Pancreas (tissue), 10 donors: Measurements from ENCODE around the gene GPC6. TPM values are rescaled to one million over a fixed set of nuclear protein-coding genes. Genes with fewer than 3 reads are reported as not detected.

Experiments used
- ATAC-seq, 4 donors: fragments of 200-7000 bp; cut with Tn5 transposase; one replicate each; pipeline versions ENCODE4 v1.8.0 to v1.9.1; 2020; ENCODE audit warnings: mild to moderate bottlenecking in 4 of 4, moderate library complexity in 4 of 4
- DNase-seq, 6 donors: peaks; one replicate each; pipeline ENCODE4 v3.0.0-alpha.2; 2020
- FAIRE-seq: peaks from 2 replicates; lab custom pipeline; 2012; peaks lifted over from hg19 to GRCh38; lab: Jason Lieb, UNC
- H3K27ac ChIP-seq, 4 donors: fragments of 200-600 bp; sonication (generic); 1 replicate in 3 of 4; 2 replicates in 1 of 4; pipeline versions ENCODE4 v1.5.0 to v1.8.0; 2020
- H3K27me3 ChIP-seq, 4 donors: fragments of 200-600 bp; one replicate each; pipeline ENCODE4 v1.8.0; 2021
- H3K36me3 ChIP-seq, 3 donors: fragments of 200-600 bp; sonication (generic) in 1 of 3; one replicate each; pipeline versions ENCODE4 v1.5.0 to v1.8.0; 2020 to 2021
- H3K4me1 ChIP-seq, 3 donors: fragments of 200-600 bp; one replicate each; pipeline ENCODE4 v1.8.0; 2021
- H3K4me3 ChIP-seq, 4 donors: fragments of 200-600 bp; sonication (generic) in 2 of 4; one replicate each; pipeline versions ENCODE4 v1.5.0 to v1.8.0; 2020 to 2021
- H3K9me3 ChIP-seq, 4 donors: fragments of 200-600 bp; one replicate each; pipeline ENCODE4 v1.8.0; 2021
- WGBS, 2 donors: extraction: QIAGEN DNeasy Blood & Tissue Kit; methylation state at CpG; one replicate each; pipeline ENCODE4 v1.1.7; 2013; 5-methylcytosine and 5-hydroxymethylcytosine counted together
- intact Hi-C, 3 donors: fragments of 100-400 bp; cut with DNase I; formaldehyde crosslinking; loops; one replicate each; pipeline versions ENCODE4 v1.11.1 to v1.14.2; 2022
- polyA plus RNA-seq, 2 donors: library from polyadenylated mRNA; stranded (reverse); fragments of 200-250 nt; gene quantifications; one replicate each; pipeline ENCODE4 v1.2.3, GENCODE V29; 2013
- total RNA-seq, 6 donors: library from RNA; stranded (reverse); fragmentation: NEBNext Ultra II Directional in 4 of 6; extraction: Animal tissue kit (Norgen Biotek cat#: 25700) in 4 of 6; gene quantifications; one replicate each; pipeline versions ENCODE4 v1.2.1 to v1.2.4, GENCODE V29; 2021 to 2023
- TF ChIP-seq, protein P1 (sequence below), 4 donors: fragments of 200-600 bp; sonication (generic) in 3 of 4; IDR thresholded peaks; one replicate each; pipeline versions ENCODE4 v1.5.0 to v1.8.0; 2021; ENCODE audit warnings: antibody characterized with exemption in 4 of 4
- donor health status: healthy with polysubstance abuse.
- donor health status: DM: no; HTN: no; CAD: no; lungs with moderate emphysema.
- donor health status: DM: no; HTN: no; CAD: no.
- donor health status: control.
- donor health status: control.
- donor health status: Bipolar disorder and iron deficiency.
- donor health status: DM: yes; HTN: yes; CAD: no.
- donor health status: DM: no; HTN: no; CAD: no.
- donor health status: DM: no; HTN: no; CAD: no.
- donor health status: DM: yes; HTN: yes; CAD: no.

The GPC6 gene
- total and polyA plus RNA-seq, 8 donors, result 0.23 to 3.3 (median 1.2) TPM

GRCh38 chr13:93903909-93904308 lies 677.3 kb downstream of the GPC6 start:
- H3K27me3 ChIP-seq, result no peaks in the 10 kb centered on the region
- WGBS, 2 donors, result 67 to 80% methylated on average over 3 of the region's 3 CpGs
- no peaks in the 10 kb centered on the region for H3K36me3 ChIP-seq
- TF ChIP-seq, protein P1, sequence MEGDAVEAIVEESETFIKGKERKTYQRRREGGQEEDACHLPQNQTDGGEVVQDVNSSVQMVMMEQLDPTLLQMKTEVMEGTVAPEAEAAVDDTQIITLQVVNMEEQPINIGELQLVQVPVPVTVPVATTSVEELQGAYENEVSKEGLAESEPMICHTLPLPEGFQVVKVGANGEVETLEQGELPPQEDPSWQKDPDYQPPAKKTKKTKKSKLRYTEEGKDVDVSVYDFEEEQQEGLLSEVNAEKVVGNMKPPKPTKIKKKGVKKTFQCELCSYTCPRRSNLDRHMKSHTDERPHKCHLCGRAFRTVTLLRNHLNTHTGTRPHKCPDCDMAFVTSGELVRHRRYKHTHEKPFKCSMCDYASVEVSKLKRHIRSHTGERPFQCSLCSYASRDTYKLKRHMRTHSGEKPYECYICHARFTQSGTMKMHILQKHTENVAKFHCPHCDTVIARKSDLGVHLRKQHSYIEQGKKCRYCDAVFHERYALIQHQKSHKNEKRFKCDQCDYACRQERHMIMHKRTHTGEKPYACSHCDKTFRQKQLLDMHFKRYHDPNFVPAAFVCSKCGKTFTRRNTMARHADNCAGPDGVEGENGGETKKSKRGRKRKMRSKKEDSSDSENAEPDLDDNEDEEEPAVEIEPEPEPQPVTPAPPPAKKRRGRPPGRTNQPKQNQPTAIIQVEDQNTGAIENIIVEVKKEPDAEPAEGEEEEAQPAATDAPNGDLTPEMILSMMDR (IDR thresholded peaks at IDR 0.05), result no peak
- FAIRE-seq (no peak), ATAC-seq (no peak), DNase-seq (no peak)
- intact Hi-C loops, result no loop called here
- H3K4me3 ChIP-seq, result no peak overlapping the region
- H3K27ac ChIP-seq, result no peak overlapping the region
- H3K4me1 ChIP-seq, result no peaks in the 10 kb centered on the region
- no peaks in the 10 kb centered on the region for H3K9me3 ChIP-seq

DNA sequence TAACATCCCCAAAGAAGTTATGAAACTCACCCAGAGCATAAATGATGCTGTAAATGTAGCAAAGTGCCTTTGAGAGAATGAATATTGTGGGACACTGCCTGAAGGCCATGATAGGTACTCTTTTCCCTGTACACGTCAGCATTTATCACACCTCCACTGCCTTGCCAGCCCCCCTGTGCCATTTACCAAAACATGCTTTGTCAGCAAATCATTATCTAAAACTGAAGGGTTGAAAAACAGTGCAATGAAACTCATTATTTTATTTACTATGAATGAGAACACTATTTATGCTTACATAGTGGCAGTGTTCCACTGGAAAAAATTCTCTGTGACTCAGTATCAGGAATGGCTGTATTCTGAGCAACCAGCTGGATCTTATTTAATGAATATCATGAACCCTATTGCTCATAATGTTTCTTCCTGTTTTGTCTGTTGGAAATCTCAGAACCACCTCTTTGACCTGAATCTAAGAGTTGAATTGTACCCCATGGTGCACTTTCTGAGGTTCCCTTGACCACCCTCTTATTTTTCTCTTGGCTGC lies 688.7 kb downstream of the GPC6 start:
- FAIRE-seq, result no peak
- intact Hi-C loops, result no loop called here
- no peaks in the 10 kb centered on the region for H3K36me3 ChIP-seq
- H3K4me1 ChIP-seq, result no peaks in the 10 kb centered on the region
- no peak overlapping the region for H3K4me3 ChIP-seq
- no peak overlapping the region for H3K27ac ChIP-seq
- H3K9me3 ChIP-seq, result no peaks in the 10 kb centered on the region
- H3K27me3 ChIP-seq, result no peaks in the 10 kb centered on the region
- peak in 2 of 4 donors; percentile 25 to 53 for ATAC-seq
- no peak for DNase-seq
- 28 to 37% methylated on average over 1 of the region's 1 CpG for WGBS, 2 donors
- TF ChIP-seq, protein P1 (IDR thresholded peaks at IDR 0.05), result no peak

GRCh38 chr13:93922063-93922855 lies 695.7 kb downstream of the GPC6 start:
- intact Hi-C loops, result no loop called here
- Histone ChIP-seq H3K9me3 (no peaks in the 10 kb centered on the region), H3K4me1 (no peaks in the 10 kb centered on the region), H3K36me3 (no peaks in the 10 kb centered on the region), H3K27ac (no peak overlapping the region), H3K4me3 (no peak overlapping the region), H3K27me3 (no peaks in the 10 kb centered on the region)
- FAIRE-seq (no peak), ATAC-seq (no peak), DNase-seq (no peak)
- TF ChIP-seq, protein P1 (IDR thresholded peaks at IDR 0.05), result no peak
- 65 to 80% methylated on average over 5 of the region's 5 CpGs for WGBS, 2 donors

GRCh38 chr13:93925990-93926389 lies 699.4 kb downstream of the GPC6 start:
- no peak for FAIRE-seq
- H3K4me3 ChIP-seq, result no peak overlapping the region
- 60 to 74% methylated on average over 1 of the region's 1 CpG for WGBS, 2 donors

More at GRCh38 chr13:93925990-93926389, 699.4 kb downstream of the GPC6 start:
- TF ChIP-seq, protein P1 (IDR thresholded peaks at IDR 0.05), result no peak
- no peak for ATAC-seq
- intact Hi-C loops, result no loop called here
- Histone ChIP-seq H3K9me3 (no peaks in the 10 kb centered on the region), H3K4me1 (no peaks in the 10 kb centered on the region), H3K27me3 (no peaks in the 10 kb centered on the region), H3K36me3 (no peaks in the 10 kb centered on the region), H3K27ac (no peak overlapping the region)
- DNase-seq, result no peak
